Neural crest cell (in vitro differentiated cells): Measurements from ENCODE around the gene EIF3K. TPM values are rescaled to one million over a fixed set of nuclear protein-coding genes. Genes with fewer than 3 reads are reported as not detected.

Source experiments
- DNase-seq: peaks from one replicate; pipeline ENCODE4 v3.0.0; 2021; ENCODE audit warnings: low read depth, mixed read lengths, low spot score
- H3K27ac Mint-ChIP-seq: one replicate; pipeline ENCODE4 v1.8.0; 2021; ENCODE audit warnings: mild to moderate bottlenecking, mixed read lengths; ENCODE audit not compliant: unreplicated experiment
- H3K27me3 Mint-ChIP-seq: 2 replicates; pipeline ENCODE4 v1.8.0; 2021; ENCODE audit warnings: low read depth, mild to moderate bottlenecking, mixed read lengths
- H3K36me3 Mint-ChIP-seq: 2 replicates; pipeline ENCODE4 v1.8.0; 2021; ENCODE audit warnings: low read depth, mild to moderate bottlenecking, mixed read lengths
- H3K4me1 Mint-ChIP-seq: 2 replicates; pipeline ENCODE4 v1.8.0; 2021; ENCODE audit warnings: mixed read lengths
- H3K4me3 Mint-ChIP-seq: one replicate; pipeline ENCODE4 v1.8.0; 2021; ENCODE audit warnings: mild to moderate bottlenecking, mixed read lengths
- H3K9me3 Mint-ChIP-seq: 2 replicates; pipeline ENCODE4 v1.8.0; 2021; ENCODE audit warnings: mixed read lengths
- total RNA-seq: library from RNA; stranded (reverse); gene quantifications from 2 replicates; pipeline ENCODE4 v1.2.1, GENCODE V29; 2021
- TF ChIP-seq, protein P1 (sequence below): fragments of 200-600 bp; sonication (generic); conservative IDR thresholded peaks from 2 replicates; pipeline ENCODE4 v1.5.0; 2021; ENCODE audit warnings: antibody characterized with exemption, mild to moderate bottlenecking

Gene EIF3K
- total RNA-seq, 1 donor from 2014 or later = 255 TPM

DNA sequence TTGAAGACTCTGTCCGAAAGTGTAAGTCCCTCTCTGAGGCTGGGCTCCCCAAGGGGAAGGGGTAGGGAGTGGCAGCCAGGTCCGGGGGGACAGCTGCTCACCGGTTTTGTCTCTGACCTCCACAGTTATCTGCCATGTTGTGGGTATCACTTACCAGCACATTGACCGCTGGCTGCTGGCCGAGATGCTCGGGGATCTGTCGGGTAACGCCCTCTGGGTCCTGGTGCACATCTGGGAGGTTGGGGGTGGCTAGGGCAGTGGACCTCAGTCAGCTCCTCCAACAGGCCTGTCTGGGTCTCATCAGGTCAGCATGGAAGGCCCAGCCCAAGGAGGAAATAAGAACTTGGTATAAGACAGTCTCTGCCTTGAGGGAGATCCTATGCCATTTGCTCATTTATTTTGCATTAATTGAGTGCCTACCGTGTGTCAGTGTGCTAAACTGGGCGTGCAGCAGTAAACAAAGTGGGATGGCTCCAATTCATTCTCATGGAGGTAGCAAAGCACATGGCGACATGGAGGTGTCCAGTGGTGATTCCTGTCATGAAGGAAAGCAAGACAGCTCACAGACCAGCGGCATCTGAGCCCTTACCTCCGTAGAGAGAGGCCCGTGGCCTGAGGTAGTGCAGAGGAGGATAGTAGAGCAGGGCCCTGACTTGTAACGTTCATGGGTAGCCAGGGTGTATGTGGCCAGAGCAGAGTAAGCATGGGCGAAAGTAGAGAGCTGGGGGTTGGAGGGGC, 13.7 kb downstream of the EIF3K start:
- H3K4me1 Mint-ChIP-seq = peaks cover 7% of the 10 kb centered on the region
- H3K36me3 Mint-ChIP-seq = peaks cover 8% of the 10 kb centered on the region

DNA sequence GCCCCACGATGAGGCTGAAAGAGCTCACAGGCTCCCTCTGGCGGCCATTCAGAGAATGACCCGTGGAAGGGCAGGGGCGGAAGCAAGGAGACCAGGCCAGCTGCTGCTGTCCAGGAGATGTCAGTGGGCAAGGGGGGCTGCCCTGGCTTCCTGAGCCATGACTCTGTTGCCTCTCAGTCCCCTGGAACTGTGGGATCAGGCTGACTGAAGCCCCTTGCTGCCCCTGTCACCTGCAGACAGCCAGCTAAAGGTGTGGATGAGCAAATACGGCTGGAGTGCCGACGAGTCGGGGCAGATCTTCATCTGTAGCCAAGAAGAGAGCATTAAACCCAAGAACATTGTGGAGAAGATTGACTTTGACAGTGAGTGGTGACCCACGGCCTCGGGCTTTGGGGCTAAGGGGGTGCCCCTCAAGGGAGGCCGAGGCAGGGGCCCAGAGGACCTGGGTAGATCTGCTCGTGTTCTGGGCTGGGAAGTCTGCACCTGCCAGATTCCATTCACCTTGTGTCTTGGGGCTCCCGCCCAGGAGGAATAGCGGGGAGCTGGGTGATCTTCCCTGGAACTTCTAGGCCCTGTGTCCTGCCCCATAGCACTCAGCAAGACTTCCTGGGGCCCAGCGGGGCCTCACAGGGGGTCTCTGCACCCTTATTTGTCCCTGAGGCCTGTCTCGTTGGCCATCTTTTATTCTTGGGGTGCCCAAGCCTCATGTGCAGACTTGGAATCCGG, 15.9 kb downstream of the EIF3K start:
- peak; percentile 85 for DNase-seq
- no peaks in the 10 kb centered on the region for H3K27me3 Mint-ChIP-seq
- TF ChIP-seq, protein P1, sequence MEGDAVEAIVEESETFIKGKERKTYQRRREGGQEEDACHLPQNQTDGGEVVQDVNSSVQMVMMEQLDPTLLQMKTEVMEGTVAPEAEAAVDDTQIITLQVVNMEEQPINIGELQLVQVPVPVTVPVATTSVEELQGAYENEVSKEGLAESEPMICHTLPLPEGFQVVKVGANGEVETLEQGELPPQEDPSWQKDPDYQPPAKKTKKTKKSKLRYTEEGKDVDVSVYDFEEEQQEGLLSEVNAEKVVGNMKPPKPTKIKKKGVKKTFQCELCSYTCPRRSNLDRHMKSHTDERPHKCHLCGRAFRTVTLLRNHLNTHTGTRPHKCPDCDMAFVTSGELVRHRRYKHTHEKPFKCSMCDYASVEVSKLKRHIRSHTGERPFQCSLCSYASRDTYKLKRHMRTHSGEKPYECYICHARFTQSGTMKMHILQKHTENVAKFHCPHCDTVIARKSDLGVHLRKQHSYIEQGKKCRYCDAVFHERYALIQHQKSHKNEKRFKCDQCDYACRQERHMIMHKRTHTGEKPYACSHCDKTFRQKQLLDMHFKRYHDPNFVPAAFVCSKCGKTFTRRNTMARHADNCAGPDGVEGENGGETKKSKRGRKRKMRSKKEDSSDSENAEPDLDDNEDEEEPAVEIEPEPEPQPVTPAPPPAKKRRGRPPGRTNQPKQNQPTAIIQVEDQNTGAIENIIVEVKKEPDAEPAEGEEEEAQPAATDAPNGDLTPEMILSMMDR = peak; percentile 94
- H3K4me3 Mint-ChIP-seq = no peak overlapping the region
- peaks cover 7% of the 10 kb centered on the region for H3K36me3 Mint-ChIP-seq
- no peaks in the 10 kb centered on the region for H3K9me3 Mint-ChIP-seq
- peaks cover 7% of the 10 kb centered on the region for H3K4me1 Mint-ChIP-seq
- peak overlapping the region; percentile 6 for H3K27ac Mint-ChIP-seq

More for the DNA sequence above, 13.7 kb downstream of the EIF3K start:
- no peak for DNase-seq
- Mint-ChIP-seq H3K4me3 (no peak overlapping the region), H3K27me3 (no peaks in the 10 kb centered on the region), H3K27ac (no peak overlapping the region), H3K9me3 (no peaks in the 10 kb centered on the region)
- TF ChIP-seq, protein P1 = no peak

DNA sequence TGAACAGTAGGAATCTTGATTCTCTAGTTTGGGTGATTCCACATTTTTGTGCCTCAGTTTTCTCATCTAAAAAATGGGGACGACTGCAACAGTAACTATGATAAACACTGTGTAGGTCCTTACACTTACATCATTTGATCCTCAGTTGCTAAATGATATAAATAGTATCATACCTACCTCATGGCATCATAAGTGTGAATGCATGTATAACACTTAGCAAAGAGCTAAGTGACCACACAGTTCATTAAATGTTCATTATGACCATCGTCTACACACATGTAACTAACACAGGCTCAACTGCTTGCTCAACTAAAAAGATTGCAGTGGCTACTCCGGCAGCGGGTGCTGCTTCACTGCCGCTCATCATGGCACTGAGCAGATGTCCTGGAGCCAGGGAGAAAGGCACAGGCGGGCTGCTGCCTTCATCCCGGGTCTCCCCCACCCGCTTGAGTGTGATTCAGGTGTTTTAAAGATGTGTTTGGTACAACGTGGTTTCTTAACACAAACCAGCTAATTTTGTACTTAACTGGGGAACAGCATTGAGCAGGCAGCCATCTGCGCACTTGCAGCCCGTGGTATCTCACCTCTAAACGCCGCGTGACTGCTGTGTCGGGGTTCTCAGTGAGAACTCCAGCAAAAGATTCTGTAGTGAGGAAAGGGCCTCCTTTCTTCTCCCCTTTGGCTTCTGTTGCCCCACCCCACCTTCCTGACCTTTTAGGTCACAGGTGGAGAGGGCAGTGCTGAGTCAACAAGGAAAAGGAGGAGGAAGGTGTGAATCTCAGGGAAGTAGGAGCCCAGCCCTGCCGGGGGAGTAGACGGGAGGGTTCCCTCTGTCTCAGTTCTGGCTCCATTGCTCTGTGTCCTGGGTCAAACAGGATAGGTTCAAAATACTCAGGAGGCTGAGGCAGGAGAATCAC, 16.8 kb downstream of the EIF3K start:
- Mint-ChIP-seq H3K27ac (no peak overlapping the region), H3K4me1 (peaks cover 7% of the 10 kb centered on the region), H3K9me3 (no peaks in the 10 kb centered on the region), H3K4me3 (no peak overlapping the region), H3K27me3 (no peaks in the 10 kb centered on the region), H3K36me3 (peaks cover 7% of the 10 kb centered on the region)
- TF ChIP-seq, protein P1 = no peak
- DNase-seq = no peak

DNA sequence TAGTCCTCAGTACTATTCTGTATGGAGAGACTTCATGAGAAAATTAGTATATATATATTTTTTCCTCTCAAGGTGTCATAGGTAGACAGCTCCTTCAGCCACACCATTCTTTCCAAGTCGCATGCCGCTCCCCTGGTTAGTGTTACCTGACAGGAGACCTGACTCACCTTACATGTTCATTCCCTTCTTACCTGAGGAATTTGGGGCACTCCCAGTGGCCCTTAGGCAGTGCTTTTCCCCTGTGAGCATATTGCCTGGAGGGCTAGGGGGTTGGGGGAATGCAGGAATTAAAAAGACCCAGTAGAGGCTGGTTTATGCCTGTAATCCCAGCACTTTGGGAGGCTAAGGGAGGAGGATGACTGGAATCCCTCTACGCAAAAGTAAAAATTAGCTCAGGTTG, 19.5 kb downstream of the EIF3K start:
- peaks cover 12% of the 10 kb centered on the region for H3K4me1 Mint-ChIP-seq

DNA sequence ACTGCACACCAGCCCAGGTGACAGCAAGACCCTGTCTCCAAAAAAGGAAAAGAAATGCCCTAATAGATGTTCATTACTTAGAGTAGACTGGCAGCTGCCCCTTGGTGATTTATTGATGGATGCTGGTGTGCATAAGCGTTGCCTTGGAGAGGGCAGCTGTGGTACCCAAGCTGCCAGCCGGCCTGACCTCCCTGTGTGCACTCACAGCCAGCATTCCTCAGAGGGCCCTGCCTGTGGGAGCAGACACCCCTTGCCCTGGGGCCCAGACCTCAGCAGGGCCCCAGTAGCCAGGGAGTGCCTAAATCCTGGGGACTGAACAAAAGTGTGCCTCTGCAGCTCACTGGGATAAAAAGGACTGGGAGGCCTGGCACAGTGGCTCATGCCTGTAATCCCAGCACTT, 20.7 kb downstream of the EIF3K start:
- TF ChIP-seq, protein P1 = no peak
- no peak overlapping the region for H3K27ac Mint-ChIP-seq
- no peaks in the 10 kb centered on the region for H3K9me3 Mint-ChIP-seq
- H3K36me3 Mint-ChIP-seq = peaks cover 2% of the 10 kb centered on the region
- no peak overlapping the region for H3K4me3 Mint-ChIP-seq
- no peaks in the 10 kb centered on the region for H3K27me3 Mint-ChIP-seq
- H3K4me1 Mint-ChIP-seq = peaks cover 11% of the 10 kb centered on the region
- DNase-seq = no peak

More for the DNA sequence above, 19.5 kb downstream of the EIF3K start:
- TF ChIP-seq, protein P1 = no peak
- H3K36me3 Mint-ChIP-seq = peaks cover 2% of the 10 kb centered on the region
- no peaks in the 10 kb centered on the region for H3K9me3 Mint-ChIP-seq
- no peak overlapping the region for H3K27ac Mint-ChIP-seq
- H3K4me3 Mint-ChIP-seq = no peak overlapping the region
- no peaks in the 10 kb centered on the region for H3K27me3 Mint-ChIP-seq
- DNase-seq = no peak
